Stimulated activated naive CD8-positive, alpha-beta T cell treated with anti-CD3 and anti-CD28 coated beads, Interleukin-15, Interleukin-2, amounts not matched to agents 100 ng/mL and 50 ng/mL, for 24 hours (primary cell): Measurements from ENCODE around the gene GPR158.
"Not testable (repeated sequence)": the region's sequence is repeated elsewhere in the genome, so short reads cannot be mapped to it uniquely, and the experiment has no call there.

Source experiments
- H3K27ac Mint-ChIP-seq: one replicate; pipeline ENCODE4 v1.8.0; 2021; ENCODE audit warnings: mild to moderate bottlenecking, mixed read lengths
- H3K27me3 Mint-ChIP-seq: one replicate; pipeline ENCODE4 v1.8.0; 2021; ENCODE audit warnings: mixed read lengths
- H3K36me3 Mint-ChIP-seq: one replicate; pipeline ENCODE4 v1.8.0; 2021; ENCODE audit warnings: low read depth, mixed read lengths
- H3K4me1 Mint-ChIP-seq: one replicate; pipeline ENCODE4 v1.8.0; 2021; ENCODE audit warnings: low read depth, mixed read lengths
- H3K4me3 Mint-ChIP-seq: one replicate; pipeline ENCODE4 v1.8.0; 2021; ENCODE audit warnings: mild to moderate bottlenecking, mixed read lengths
- H3K9me3 Mint-ChIP-seq: one replicate; pipeline ENCODE4 v1.8.0; 2021; ENCODE audit warnings: mixed read lengths

Gene GPR158, protein sequence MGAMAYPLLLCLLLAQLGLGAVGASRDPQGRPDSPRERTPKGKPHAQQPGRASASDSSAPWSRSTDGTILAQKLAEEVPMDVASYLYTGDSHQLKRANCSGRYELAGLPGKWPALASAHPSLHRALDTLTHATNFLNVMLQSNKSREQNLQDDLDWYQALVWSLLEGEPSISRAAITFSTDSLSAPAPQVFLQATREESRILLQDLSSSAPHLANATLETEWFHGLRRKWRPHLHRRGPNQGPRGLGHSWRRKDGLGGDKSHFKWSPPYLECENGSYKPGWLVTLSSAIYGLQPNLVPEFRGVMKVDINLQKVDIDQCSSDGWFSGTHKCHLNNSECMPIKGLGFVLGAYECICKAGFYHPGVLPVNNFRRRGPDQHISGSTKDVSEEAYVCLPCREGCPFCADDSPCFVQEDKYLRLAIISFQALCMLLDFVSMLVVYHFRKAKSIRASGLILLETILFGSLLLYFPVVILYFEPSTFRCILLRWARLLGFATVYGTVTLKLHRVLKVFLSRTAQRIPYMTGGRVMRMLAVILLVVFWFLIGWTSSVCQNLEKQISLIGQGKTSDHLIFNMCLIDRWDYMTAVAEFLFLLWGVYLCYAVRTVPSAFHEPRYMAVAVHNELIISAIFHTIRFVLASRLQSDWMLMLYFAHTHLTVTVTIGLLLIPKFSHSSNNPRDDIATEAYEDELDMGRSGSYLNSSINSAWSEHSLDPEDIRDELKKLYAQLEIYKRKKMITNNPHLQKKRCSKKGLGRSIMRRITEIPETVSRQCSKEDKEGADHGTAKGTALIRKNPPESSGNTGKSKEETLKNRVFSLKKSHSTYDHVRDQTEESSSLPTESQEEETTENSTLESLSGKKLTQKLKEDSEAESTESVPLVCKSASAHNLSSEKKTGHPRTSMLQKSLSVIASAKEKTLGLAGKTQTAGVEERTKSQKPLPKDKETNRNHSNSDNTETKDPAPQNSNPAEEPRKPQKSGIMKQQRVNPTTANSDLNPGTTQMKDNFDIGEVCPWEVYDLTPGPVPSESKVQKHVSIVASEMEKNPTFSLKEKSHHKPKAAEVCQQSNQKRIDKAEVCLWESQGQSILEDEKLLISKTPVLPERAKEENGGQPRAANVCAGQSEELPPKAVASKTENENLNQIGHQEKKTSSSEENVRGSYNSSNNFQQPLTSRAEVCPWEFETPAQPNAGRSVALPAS (N-terminal part only)

DNA sequence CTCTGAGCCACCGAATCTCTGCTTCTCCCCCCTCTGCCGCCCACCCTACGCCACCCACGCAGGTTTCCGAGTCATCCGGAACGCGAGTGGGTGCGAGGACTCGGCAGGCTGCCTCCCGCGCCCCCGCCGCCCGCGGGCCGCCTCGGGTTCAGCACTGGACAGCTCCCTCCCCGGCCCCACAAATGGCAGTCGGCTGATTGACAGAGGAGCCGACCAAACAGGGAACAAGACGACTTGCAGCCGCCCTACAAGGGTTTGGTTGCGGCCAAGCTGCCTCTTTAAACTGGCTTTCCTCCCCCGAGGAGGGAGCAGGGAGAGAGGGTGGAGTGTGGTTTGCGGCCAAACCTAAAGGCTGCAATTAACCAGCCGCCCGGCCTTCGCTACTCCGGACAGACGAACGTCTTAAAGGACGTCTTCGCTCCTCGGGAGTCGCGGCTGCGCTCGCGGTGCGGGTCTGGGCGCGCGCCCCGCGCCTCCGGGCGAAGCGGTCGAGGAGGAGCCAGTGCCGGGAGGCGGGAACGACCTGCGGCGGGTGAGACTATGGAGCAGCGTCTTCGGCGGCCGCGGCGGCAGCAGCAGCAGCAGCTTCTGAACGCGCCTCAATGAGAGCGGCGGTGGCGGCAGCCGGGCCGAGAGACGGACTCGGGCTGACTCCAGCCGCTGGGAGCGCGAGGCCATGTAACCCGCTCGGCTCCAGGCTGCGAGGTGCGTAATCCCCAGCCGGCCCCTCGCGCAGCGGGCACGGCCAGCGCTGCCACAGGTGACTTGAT, at the start of gene GPR158:
Gene GPR158 (plus strand): TSS at position 541 of the 770 bp plus-strand sequence. CDS start 420 bp downstream, outside the sequence.
- H3K4me3 Mint-ChIP-seq, result peak within 1 kb of the TSS; percentile 62
- H3K27ac Mint-ChIP-seq, result no peak within 1 kb of the TSS
- peaks cover 4% of the 10 kb centered on the region for H3K9me3 Mint-ChIP-seq
- no peaks in the 10 kb centered on the region for H3K36me3 Mint-ChIP-seq
- peaks cover 10% of the 10 kb centered on the region for H3K4me1 Mint-ChIP-seq
- H3K27me3 Mint-ChIP-seq, result peaks cover 60% of the 10 kb centered on the region

DNA sequence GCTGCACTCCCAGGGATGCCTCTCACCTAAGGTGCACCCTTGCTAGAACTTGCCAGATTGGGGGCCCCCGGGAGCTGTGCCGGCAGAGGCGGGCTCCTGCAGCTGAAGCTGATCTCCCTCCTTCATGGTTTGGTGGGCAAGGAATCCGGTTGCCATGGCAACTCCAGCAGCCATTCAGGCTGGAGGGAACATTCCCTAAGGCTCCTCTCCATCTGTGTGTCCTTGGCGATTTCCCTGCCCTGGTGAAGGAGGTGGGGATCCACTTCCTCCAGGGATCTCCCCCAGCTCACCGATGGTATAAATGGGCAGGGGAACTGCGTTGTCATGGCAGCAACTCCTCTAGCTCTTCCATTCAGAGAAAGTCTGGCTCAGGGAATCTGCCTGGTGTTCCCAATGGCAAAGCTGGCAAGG, 49.6 kb upstream of the GPR158 start:
- Mint-ChIP-seq H3K4me1 (no peaks in the 10 kb centered on the region), H3K36me3 (no peaks in the 10 kb centered on the region), H3K9me3 (peaks cover 6% of the 10 kb centered on the region), H3K4me3 (no peak overlapping the region), H3K27ac (no peak overlapping the region), H3K27me3 (peaks cover 3% of the 10 kb centered on the region)

DNA sequence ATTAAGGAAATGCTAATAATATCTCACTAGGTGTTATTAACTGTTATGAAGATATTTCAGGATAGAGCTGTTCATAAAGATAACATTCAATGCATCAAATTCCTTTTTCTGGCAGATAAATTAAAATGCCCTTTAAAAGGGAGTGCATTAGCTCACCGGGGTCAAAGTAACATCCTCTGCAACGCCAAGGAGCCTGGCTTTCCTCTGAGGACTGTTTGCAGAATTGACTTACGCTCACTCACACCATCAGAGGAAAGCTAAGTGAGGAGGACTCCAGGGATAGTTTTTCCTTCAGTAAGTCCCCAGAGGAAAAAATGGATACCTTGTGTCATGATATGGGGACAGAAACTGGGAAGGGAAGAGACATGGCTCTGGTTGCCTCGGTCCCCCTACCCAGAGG, 45.2 kb upstream of the GPR158 start:
- H3K4me3 Mint-ChIP-seq, result no peak overlapping the region
- H3K4me1 Mint-ChIP-seq, result no peaks in the 10 kb centered on the region
- H3K9me3 Mint-ChIP-seq, result peaks cover 8% of the 10 kb centered on the region
- H3K27ac Mint-ChIP-seq, result no peak overlapping the region
- H3K36me3 Mint-ChIP-seq, result no peaks in the 10 kb centered on the region
- no peaks in the 10 kb centered on the region for H3K27me3 Mint-ChIP-seq

DNA sequence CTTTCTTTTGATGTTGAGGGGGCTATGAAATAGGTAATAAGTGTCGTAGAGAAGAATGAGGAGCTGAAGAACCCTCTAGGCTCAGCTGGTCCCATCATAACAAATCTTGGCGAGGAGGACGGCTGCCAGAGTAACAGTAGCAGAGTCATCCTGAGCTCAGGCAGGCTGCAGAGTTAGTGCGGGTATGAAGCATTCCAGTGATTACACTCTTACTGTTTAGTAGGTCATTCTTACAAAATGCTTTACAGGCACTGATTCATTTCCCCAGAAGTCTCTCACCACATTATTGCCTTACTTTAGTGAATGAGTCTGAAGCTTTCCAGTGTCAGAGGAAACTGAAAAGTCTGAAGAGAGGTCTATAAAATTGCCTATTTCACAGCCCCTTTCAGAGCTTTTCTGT, 43.9 kb upstream of the GPR158 start:
- Mint-ChIP-seq H3K27me3 (no peaks in the 10 kb centered on the region), H3K27ac (no peak overlapping the region), H3K9me3 (peaks cover 8% of the 10 kb centered on the region), H3K4me3 (no peak overlapping the region), H3K4me1 (no peaks in the 10 kb centered on the region), H3K36me3 (no peaks in the 10 kb centered on the region)

DNA sequence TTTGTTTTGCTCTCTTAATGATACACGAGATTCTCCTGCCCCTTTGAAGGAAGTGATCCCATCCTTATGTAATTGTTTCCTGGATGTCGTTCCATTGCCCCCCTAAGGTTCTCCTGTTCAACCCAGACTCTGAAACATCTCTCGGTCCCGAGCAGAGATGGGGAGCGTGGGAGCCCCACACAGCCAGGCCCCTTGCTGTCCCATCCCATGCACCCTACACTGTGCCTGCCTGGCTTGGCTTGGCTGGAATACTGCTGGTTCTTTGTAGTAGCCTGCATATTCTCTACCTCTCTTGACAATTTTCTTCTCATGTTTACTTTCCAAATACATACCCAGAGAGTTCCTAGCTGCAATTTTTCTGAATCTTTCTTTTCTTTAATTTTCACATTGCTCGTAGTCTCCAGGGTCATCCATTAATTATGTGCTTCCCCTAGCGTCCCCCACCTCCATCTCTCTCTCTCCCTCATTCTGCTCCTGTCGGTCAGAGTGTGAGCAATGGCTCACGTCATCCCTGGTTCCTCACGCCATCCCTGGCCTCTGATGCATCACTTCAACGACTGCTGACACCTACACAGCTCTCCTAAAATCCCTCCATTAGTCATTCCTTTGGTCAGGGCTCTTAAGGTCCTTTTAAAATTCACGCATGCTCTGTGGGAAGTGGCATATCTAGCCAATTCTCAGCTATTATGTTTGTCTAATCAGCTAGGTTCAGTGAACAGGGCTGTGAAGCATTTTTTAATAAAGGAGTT, 32.5 kb upstream of the GPR158 start:
- Mint-ChIP-seq H3K27me3 (peaks cover 4% of the 10 kb centered on the region), H3K4me1 (no peaks in the 10 kb centered on the region), H3K36me3 (no peaks in the 10 kb centered on the region), H3K4me3 (no peak overlapping the region), H3K9me3 (no peaks in the 10 kb centered on the region), H3K27ac (no peak overlapping the region)

DNA sequence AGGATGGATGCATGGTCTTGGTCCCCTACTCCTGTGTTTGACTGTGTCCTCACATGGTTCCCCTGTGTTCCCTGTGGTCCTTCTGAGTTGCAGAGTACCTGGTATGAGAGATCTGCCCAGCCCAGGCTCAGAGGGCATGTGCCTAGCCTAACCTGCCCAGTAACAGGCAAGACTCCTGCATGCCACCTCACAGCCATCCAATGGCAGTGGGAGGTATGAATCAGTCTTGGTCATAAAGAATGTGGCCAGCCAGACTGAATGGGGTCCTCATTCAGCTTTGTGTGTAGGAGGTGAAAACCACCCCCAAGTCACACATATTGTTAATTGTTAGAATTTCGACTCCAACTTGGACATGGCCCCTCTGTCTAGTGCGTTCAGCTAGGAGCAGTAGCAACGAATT, 17.2 kb upstream of the GPR158 start:
- Mint-ChIP-seq H3K4me1 (no peaks in the 10 kb centered on the region), H3K9me3 (no peaks in the 10 kb centered on the region), H3K27ac (no peak overlapping the region), H3K36me3 (no peaks in the 10 kb centered on the region), H3K27me3 (no peaks in the 10 kb centered on the region), H3K4me3 (no peak overlapping the region)

DNA sequence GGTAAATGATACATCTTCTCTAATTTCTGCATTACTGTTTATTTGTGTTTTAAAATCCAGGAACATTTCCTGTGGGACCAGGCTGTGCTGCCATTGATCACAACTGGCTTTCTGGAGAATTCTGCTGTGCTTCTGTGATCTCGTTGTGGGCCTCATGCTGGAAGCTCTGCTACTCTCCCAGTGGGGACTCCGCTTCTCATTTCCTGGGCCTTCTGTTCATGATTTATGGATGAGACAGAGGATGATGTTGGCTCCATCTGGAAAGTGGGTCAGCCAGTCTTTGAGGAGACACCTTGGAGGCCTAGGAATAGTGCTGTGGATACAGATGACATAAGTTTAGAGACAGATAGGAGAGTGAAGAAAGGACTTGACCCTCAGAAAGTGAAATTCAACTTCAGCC, 15.2 kb upstream of the GPR158 start:
- Mint-ChIP-seq H3K4me1 (no peaks in the 10 kb centered on the region), H3K4me3 (no peak overlapping the region), H3K9me3 (no peaks in the 10 kb centered on the region), H3K36me3 (no peaks in the 10 kb centered on the region), H3K27me3 (peaks cover 3% of the 10 kb centered on the region), H3K27ac (no peak overlapping the region)

DNA sequence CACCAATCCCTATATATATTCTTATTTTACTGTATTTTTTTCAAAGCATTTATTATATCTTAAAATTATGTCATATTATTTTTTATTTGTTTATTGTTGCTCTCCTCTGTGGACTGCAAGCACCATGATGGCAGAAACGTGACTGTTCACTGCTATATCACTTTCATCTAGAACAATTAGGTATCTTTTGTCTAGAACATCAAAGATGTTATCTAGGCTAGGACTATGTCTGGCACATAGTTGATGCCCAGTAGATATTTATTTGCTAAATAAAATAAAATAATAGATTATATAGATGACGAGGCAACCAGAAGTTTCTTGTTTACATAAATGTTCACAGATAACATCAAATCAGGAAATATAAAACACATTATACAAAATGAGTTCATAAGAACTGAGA, 12.4 kb upstream of the GPR158 start:
- H3K4me1 Mint-ChIP-seq, result no peaks in the 10 kb centered on the region
- H3K27ac Mint-ChIP-seq, result no peak overlapping the region
- H3K36me3 Mint-ChIP-seq, result no peaks in the 10 kb centered on the region
- no peak overlapping the region for H3K4me3 Mint-ChIP-seq
- H3K9me3 Mint-ChIP-seq, result no peaks in the 10 kb centered on the region
- H3K27me3 Mint-ChIP-seq, result peaks cover 11% of the 10 kb centered on the region

DNA sequence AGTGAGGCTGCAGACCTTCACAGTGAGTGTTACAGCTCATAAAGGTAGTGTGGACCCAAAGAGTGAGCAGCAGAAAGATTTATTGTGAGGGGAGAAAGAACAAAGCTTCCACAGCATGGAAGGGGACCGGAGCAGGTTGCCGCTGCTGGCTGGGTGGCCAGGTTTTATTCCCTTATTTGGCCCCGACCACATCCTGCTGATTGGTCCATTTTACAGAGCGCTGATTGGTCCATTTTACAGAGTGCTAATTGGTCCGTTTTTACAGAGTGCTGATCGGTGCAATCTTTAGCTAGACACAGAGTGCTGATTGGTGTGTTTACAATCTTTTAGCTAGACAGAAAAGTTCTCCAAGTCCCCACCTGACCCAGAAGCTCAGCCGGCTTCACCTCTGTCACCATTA, 11.3 kb upstream of the GPR158 start:
- peaks cover 16% of the 10 kb centered on the region for H3K27me3 Mint-ChIP-seq
- not testable (repeated sequence) for H3K9me3 Mint-ChIP-seq, H3K27ac Mint-ChIP-seq, H3K4me3 Mint-ChIP-seq, H3K4me1 Mint-ChIP-seq, H3K36me3 Mint-ChIP-seq

DNA sequence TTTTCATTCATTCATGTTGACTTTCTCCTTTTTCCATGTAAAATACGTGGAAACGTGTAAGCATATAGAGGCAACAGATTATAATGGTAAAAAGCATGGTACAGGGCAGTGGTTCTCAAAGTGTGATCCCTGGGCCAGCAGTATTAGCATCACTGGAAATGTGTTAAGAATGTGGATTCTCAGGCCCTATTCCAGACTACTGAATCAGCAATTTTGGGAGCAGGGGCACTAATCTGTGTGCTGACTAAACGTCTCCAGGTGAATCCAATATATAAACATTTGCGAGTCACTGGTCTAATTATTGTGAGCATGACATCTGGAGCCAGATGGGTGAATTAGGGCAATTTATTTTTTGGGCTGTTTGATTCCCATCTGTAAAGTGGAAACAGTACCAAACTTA, 5.1 kb upstream of the GPR158 start:
- Mint-ChIP-seq H3K36me3 (no peaks in the 10 kb centered on the region), H3K9me3 (peaks cover 4% of the 10 kb centered on the region), H3K4me1 (no peaks in the 10 kb centered on the region), H3K27me3 (peaks cover 40% of the 10 kb centered on the region), H3K4me3 (no peak overlapping the region), H3K27ac (no peak overlapping the region)

DNA sequence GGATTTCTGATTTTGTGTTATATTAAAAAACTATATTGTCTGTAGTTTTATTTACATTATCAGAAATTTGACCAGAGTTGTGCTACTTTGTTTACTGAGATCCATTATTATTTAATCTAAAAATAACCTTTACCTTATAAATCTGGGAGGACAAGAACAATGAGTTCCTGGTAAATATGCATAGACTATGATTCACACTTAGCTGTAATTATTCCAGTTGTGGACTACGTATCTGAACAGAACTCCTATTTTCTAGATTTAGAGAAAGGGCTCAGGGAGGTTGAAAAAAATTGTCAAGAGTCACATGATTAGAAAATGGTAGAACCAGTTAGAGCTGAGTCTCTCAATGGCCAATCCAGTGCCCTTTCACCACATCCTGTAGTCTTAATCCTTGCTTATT, 4.2 kb upstream of the GPR158 start:
- no peak overlapping the region for H3K27ac Mint-ChIP-seq
- H3K27me3 Mint-ChIP-seq, result peaks cover 44% of the 10 kb centered on the region
- H3K4me3 Mint-ChIP-seq, result no peak overlapping the region
- H3K36me3 Mint-ChIP-seq, result no peaks in the 10 kb centered on the region
- H3K9me3 Mint-ChIP-seq, result peaks cover 4% of the 10 kb centered on the region
- no peaks in the 10 kb centered on the region for H3K4me1 Mint-ChIP-seq

DNA sequence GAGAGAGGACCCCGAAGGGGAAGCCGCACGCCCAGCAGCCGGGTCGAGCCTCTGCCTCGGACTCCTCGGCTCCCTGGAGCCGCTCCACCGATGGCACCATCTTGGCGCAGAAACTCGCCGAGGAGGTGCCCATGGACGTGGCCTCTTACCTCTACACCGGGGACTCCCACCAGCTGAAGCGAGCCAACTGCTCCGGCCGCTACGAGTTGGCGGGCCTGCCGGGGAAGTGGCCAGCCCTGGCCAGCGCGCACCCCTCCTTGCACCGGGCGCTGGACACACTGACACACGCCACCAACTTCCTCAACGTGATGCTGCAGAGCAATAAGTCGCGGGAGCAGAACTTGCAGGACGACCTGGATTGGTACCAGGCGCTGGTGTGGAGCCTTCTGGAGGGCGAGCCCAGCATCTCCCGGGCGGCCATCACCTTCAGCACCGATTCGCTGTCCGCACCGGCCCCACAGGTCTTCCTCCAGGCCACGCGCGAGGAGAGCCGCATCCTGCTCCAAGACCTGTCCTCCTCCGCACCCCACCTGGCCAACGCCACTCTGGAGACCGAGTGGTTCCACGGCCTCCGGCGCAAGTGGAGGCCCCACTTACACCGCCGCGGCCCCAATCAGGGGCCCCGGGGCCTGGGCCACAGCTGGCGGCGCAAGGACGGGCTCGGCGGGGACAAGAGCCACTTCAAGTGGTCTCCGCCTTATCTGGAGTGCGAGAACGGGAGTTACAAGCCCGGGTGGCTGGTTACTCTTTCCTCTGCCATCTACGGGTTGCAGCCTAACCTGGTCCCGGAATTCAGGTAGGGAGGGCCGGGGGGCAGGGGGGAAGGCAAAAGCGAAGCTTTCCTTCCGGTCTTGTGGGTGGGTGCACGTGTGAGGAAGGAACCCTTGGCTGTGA, 973 bp downstream of the GPR158 start:
- peaks cover 10% of the 10 kb centered on the region for H3K4me1 Mint-ChIP-seq
- H3K36me3 Mint-ChIP-seq, result no peaks in the 10 kb centered on the region
- H3K27me3 Mint-ChIP-seq, result peaks cover 60% of the 10 kb centered on the region
- H3K9me3 Mint-ChIP-seq, result peaks cover 4% of the 10 kb centered on the region
- no peak overlapping the region for H3K27ac Mint-ChIP-seq
- H3K4me3 Mint-ChIP-seq, result peak overlapping the region; percentile 35

DNA sequence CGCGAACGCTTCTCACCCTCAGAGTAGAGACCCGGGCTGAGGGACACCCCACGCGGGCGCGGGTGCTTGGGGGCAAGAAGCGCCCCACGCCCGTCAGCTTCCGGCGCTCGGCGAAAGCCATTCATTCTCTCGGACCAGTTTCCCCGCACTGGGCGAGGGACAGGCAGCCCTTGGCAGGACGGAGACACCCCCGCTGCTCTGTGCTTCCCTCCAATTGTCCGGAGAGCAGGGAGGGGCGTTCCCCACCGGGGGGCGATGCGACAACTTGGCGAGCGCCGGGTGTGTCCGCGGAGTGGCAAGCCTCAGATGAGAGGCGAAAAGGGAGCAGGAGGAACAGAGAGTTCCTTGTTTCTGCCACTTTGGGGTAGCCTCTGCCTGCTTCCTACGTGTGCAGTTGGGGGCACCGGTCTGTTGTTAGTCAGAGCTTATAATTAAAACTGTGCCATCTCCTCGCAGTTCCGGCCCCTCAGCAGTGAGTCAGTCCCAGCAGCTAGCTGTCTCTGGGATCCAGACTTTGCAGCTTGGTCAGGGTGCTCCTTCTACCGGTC, 1.7 kb downstream of the GPR158 start:
- peaks cover 4% of the 10 kb centered on the region for H3K9me3 Mint-ChIP-seq
- no peaks in the 10 kb centered on the region for H3K36me3 Mint-ChIP-seq
- peaks cover 10% of the 10 kb centered on the region for H3K4me1 Mint-ChIP-seq
- H3K27me3 Mint-ChIP-seq, result peaks cover 58% of the 10 kb centered on the region
- H3K27ac Mint-ChIP-seq, result no peak overlapping the region
- peak overlapping the region; percentile 35 for H3K4me3 Mint-ChIP-seq
